ENCODE data around the gene ABCF2. TPM values are rescaled to one million over a fixed set of nuclear protein-coding genes. Genes with fewer than 3 reads are reported as not detected.

The ABCF2 gene
- total RNA-seq, 2 experiments from 2014 or later: 38.2 to 45.9 TPM

GRCh38 chr7:151239837-151240459 is 12.9 kb upstream of the ABCF2 start:
- ATAC-seq (no peak), DNase-seq (no peak)
- H3K27me3 Mint-ChIP-seq (ENCODE audit: low read depth): peaks cover 4% of the 10 kb centered on the region
- H3K27ac Mint-ChIP-seq: no peak overlapping the region
- ChIA-PET CTCF (no interaction called here), POLR2A (no interaction called here)
- H3K9me3 Mint-ChIP-seq (ENCODE audit: insufficient read depth): no peaks in the 10 kb centered on the region
- no peak overlapping the region for H3K4me3 Mint-ChIP-seq
- H3K4me1 Mint-ChIP-seq (ENCODE audit: low read depth): peaks cover 24% of the 10 kb centered on the region
- peaks cover 22% of the 10 kb centered on the region for H3K36me3 Mint-ChIP-seq (ENCODE audit: low read depth)

- Mint-ChIP-seq H3K4me1 (ENCODE audit: low read depth) (peaks cover 23% of the 10 kb centered on the region), H3K9me3 (ENCODE audit: insufficient read depth) (no peaks in the 10 kb centered on the region), H3K36me3 (ENCODE audit: low read depth) (peaks cover 25% of the 10 kb centered on the region), H3K4me3 (no peak overlapping the region), H3K27me3 (ENCODE audit: low read depth) (no peaks in the 10 kb centered on the region), H3K27ac (no peak overlapping the region)
- ATAC-seq (no peak), DNase-seq (no peak)
- POLR2A ChIA-PET: interaction anchor here (0.6 kb wide), 1 partner anchor 250 kb away, joined by 3 read pairs; no protein-coding TSS in a partner anchor
- CTCF ChIA-PET: no interaction called here
These were observed 12.2 kb upstream of the ABCF2 start for GRCh38 chr7:151238924-151239836.

DNA sequence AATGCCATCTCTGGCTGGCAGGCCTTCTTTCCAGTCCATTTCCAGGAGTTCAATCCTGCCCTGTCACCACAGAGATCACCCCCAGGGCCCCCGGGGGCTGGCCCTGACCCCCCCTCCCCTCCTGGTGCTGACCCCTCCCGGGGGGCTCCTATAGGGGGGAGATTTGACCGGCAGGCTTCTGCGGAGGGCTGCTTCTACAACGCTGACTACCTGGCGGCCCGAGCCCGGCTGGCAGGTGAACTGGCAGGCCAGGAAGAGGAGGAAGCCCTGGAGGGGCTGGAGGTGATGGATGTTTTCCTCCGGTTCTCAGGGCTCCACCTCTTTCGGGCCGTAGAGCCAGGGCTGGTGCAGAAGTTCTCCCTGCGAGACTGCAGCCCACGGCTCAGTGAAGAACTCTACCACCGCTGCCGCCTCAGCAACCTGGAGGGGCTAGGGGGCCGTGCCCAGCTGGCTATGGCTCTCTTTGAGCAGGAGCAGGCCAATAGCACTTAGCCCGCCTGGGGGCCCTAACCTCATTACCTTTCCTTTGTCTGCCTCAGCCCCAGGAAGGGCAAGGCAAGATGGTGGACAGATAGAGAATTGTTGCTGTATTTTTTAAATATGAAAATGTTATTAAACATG is 11.3 kb upstream of the ABCF2 start:
- no peaks in the 10 kb centered on the region for H3K27me3 Mint-ChIP-seq (ENCODE audit: low read depth)
- peaks cover 31% of the 10 kb centered on the region for H3K36me3 Mint-ChIP-seq (ENCODE audit: low read depth)
- no peaks in the 10 kb centered on the region for H3K9me3 Mint-ChIP-seq (ENCODE audit: insufficient read depth)
- CTCF ChIA-PET: no interaction called here
- ATAC-seq (no peak), DNase-seq (no peak)
- H3K27ac Mint-ChIP-seq: no peak overlapping the region
- no peak overlapping the region for H3K4me3 Mint-ChIP-seq
- H3K4me1 Mint-ChIP-seq (ENCODE audit: low read depth): peaks cover 23% of the 10 kb centered on the region
- POLR2A ChIA-PET: no interaction called here

- CTCF ChIA-PET: interaction anchor here (0.9 to 2.2 kb wide), 3 partner anchors 8 to 72 kb away, joined by 3 to 9 read pairs (median 8); partner anchors contain the start of gene ABCF2
These were observed 10.5 kb upstream of the ABCF2 start for GRCh38 chr7:151237244-151238189.

GRCh38 chr7:151236406-151236805 is 9.4 kb upstream of the ABCF2 start:
- ChIA-PET POLR2A (no interaction called here), CTCF (interaction anchor here (0.9 to 2.2 kb wide), 3 partner anchors 9 to 70 kb away, joined by 3 to 9 read pairs (median 8); partner anchors contain the start of gene ABCF2)
- Mint-ChIP-seq H3K9me3 (ENCODE audit: insufficient read depth) (no peaks in the 10 kb centered on the region), H3K27me3 (ENCODE audit: low read depth) (no peaks in the 10 kb centered on the region), H3K4me1 (ENCODE audit: low read depth) (peaks cover 27% of the 10 kb centered on the region), H3K27ac (no peak overlapping the region), H3K4me3 (no peak overlapping the region), H3K36me3 (ENCODE audit: low read depth) (peaks cover 36% of the 10 kb centered on the region)
- DNase-seq (no peak), ATAC-seq (no peak)

More at GRCh38 chr7:151237244-151238189, 10.5 kb upstream of the ABCF2 start:
- peaks cover 18% of the 10 kb centered on the region for H3K4me1 Mint-ChIP-seq (ENCODE audit: low read depth)
- no peaks in the 10 kb centered on the region for H3K9me3 Mint-ChIP-seq (ENCODE audit: insufficient read depth)
- H3K36me3 Mint-ChIP-seq (ENCODE audit: low read depth): peaks cover 36% of the 10 kb centered on the region
- H3K4me3 Mint-ChIP-seq: no peak overlapping the region
- DNase-seq (no peak), ATAC-seq (no peak)
- H3K27ac Mint-ChIP-seq: no peak overlapping the region
- POLR2A ChIA-PET: no interaction called here
- no peaks in the 10 kb centered on the region for H3K27me3 Mint-ChIP-seq (ENCODE audit: low read depth)

GRCh38 chr7:151235091-151235787 is 8.2 kb upstream of the ABCF2 start:
- H3K27ac Mint-ChIP-seq: no peak overlapping the region
- ATAC-seq (no peak), DNase-seq (no peak)
- no peaks in the 10 kb centered on the region for H3K9me3 Mint-ChIP-seq (ENCODE audit: insufficient read depth)
- peaks cover 31% of the 10 kb centered on the region for H3K4me1 Mint-ChIP-seq (ENCODE audit: low read depth)
- CTCF ChIA-PET: interaction anchor here (0.8 to 3.7 kb wide), 2 partner anchors 9 to 12 kb away, joined by 3 to 55 read pairs; no protein-coding TSS in a partner anchor
- H3K27me3 Mint-ChIP-seq (ENCODE audit: low read depth): no peaks in the 10 kb centered on the region
- no peak overlapping the region for H3K4me3 Mint-ChIP-seq
- POLR2A ChIA-PET: interaction anchor here (2.8 kb wide), 1 partner anchor 8 kb away, joined by 21 read pairs; no protein-coding TSS in a partner anchor
- peaks cover 36% of the 10 kb centered on the region for H3K36me3 Mint-ChIP-seq (ENCODE audit: low read depth)

DNA sequence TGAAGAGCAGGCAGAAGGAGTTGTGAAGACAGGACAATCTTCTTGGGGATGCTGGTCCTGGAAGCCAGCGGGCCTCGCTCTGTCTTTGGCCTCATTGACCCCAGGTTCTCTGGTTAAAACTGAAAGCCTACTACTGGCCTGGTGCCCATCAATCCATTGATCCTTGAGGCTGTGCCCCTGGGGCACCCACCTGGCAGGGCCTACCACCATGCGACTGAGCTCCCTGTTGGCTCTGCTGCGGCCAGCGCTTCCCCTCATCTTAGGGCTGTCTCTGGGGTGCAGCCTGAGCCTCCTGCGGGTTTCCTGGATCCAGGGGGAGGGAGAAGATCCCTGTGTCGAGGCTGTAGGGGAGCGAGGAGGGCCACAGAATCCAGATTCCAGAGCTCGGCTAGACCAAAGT is 6.8 kb upstream of the ABCF2 start:
- peak overlapping the region; percentile 100 for H3K4me3 Mint-ChIP-seq

DNA sequence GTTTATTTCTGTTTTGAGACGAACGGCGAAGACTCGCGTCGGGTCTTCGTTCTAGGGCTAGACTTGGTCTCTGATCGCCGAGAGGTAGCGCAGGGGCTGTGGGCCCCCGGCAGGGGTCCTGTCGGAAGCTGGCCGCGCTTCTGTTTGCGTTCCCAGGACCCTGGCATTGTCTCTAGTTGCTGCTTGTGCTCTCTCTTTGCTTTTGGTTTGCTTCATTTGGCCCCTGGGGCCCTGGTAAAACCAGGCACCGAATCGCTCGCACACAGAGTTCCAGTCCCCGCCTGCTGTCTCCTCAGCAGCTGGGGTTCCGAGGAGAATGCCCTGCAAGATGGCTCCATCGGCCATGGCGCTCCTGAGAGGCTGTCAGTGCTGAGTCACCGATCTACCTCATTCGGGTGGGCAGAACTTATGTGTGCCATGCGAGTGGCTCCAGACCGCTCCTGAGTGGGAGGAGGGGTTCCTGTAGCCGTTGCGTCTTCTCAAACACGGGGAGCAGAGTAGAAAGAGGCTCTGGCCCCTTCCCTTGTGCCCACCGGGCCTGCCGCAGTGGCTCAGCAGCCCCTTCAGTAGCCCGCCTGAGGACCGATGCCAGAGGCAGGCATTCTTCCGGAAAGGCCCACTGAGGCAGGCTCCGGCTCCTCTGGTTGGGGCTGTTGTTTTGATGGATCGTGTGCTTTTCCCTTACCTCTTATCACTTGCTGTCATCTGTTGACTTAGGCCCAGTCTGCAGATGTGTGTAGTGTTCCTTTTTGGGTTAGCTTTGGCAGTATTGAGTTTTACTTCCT is 6.1 kb upstream of the ABCF2 start:
- Mint-ChIP-seq H3K4me1 (ENCODE audit: low read depth) (peaks cover 33% of the 10 kb centered on the region), H3K36me3 (ENCODE audit: low read depth) (peaks cover 32% of the 10 kb centered on the region), H3K27me3 (ENCODE audit: low read depth) (no peaks in the 10 kb centered on the region), H3K4me3 (peak overlapping the region; percentile 100), H3K27ac (peak overlapping the region; percentile 99), H3K9me3 (ENCODE audit: insufficient read depth) (no peaks in the 10 kb centered on the region)
- DNase-seq (peak; percentile 80), ATAC-seq (peak; percentile 75)
- ChIA-PET POLR2A (interaction anchor here (0.6 to 2.8 kb wide), 6 partner anchors 10 to 324 kb away, joined by 3 to 21 read pairs (median 4); partner anchors contain the start of gene H2BK1), CTCF (interaction anchor here (0.6 to 3.7 kb wide), 6 partner anchors 11 to 109 kb away, joined by 3 to 55 read pairs (median 4); no protein-coding TSS in a partner anchor)

More for the DNA sequence above, 6.8 kb upstream of the ABCF2 start:
- Mint-ChIP-seq H3K27ac (peak overlapping the region; percentile 99), H3K9me3 (ENCODE audit: insufficient read depth) (no peaks in the 10 kb centered on the region), H3K27me3 (ENCODE audit: low read depth) (no peaks in the 10 kb centered on the region), H3K36me3 (ENCODE audit: low read depth) (peaks cover 32% of the 10 kb centered on the region), H3K4me1 (ENCODE audit: low read depth) (peaks cover 31% of the 10 kb centered on the region)
- no peak for DNase-seq
- ChIA-PET CTCF (interaction anchor here (0.7 to 3.7 kb wide), 2 partner anchors 10 to 62 kb away, joined by 5 to 55 read pairs; no protein-coding TSS in a partner anchor), POLR2A (interaction anchor here (0.5 to 2.8 kb wide), 3 partner anchors 9 to 117 kb away, joined by 3 to 21 read pairs (median 3); no protein-coding TSS in a partner anchor)
- no peak for ATAC-seq

DNA sequence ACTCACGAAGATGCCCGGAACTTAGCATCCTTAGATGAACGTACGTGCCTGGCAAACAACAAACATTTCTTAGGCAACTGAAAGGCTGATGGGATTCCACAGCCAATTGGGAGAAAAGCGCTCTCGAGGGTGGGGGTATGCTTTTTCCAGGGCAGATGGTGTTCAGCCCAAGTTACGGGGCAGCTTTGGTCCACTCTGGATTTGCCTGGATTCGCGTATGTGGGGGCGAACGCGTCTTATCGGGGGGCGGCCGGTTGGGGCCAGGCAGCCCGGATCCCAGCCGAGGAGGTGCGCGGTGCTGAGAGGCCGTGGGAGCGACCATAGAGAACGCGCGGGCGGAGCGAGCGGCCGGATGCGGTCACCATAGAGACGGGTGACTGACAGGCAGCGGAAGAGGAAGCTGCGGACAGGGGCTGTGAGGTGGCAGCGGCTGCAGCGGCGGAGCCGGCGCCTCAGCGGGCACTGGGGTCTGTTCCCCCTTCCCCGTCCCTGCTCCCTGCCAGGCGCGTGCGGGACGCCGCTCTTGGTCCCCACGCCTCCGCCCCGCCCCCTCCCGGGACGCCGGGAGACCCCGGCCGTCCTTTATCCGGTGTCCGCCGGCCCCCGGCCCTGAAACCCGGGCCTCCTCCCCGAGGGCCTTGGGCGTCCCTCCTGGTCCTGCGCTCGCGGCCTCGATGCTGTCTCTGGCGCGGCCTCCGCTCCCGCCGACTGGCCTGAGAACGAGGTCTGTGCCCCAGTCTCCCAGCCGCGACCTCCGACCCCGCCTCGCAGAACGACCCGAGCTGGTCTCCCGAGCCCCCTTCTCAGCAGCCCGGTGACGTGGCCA is 5.3 kb upstream of the ABCF2 start, which contains the start of gene CHPF2:
Gene CHPF2, plus strand, starts transcription at position 393 of the 826 bp plus-strand sequence. CDS start 1,529 bp downstream, outside the sequence.
- Mint-ChIP-seq H3K4me1 (ENCODE audit: low read depth) (peaks cover 41% of the 10 kb centered on the region), H3K27ac (peak within 1 kb of the TSS; percentile 99), H3K36me3 (ENCODE audit: low read depth) (peaks cover 31% of the 10 kb centered on the region), H3K27me3 (ENCODE audit: low read depth) (no peaks in the 10 kb centered on the region), H3K4me3 (peak within 1 kb of the TSS; percentile 100), H3K9me3 (ENCODE audit: insufficient read depth) (no peaks in the 10 kb centered on the region)
- peak; percentile 90 for ATAC-seq
- CTCF ChIA-PET: interaction anchor here (0.6 to 3.7 kb wide), 5 partner anchors 12 to 108 kb away, joined by 3 to 55 read pairs (median 4); no protein-coding TSS in a partner anchor
- POLR2A ChIA-PET: interaction anchor here (0.6 to 2.8 kb wide), 6 partner anchors 10 to 222 kb away, joined by 3 to 21 read pairs (median 4); partner anchors contain the start of gene H2BK1
- peak; percentile 95 for DNase-seq
